HG02678 (cell line): ENCODE measurements around the gene LMNB1.
A peak's percentile ranks its signal among the peaks of the same experiment; 100 is the strongest.
"Not testable (repeated sequence)": the region's sequence is repeated elsewhere in the genome, so short reads cannot be mapped to it uniquely, and the experiment has no call there.

Source experiments
- ATAC-seq: cut with Tn5 transposase; IDR thresholded peaks from one replicate; pipeline ENCODE4 v1.9.1; 2021; ENCODE audit warnings: mild to moderate bottlenecking, moderate library complexity; ENCODE audit not compliant: unreplicated experiment

LMNB1 gene

DNA sequence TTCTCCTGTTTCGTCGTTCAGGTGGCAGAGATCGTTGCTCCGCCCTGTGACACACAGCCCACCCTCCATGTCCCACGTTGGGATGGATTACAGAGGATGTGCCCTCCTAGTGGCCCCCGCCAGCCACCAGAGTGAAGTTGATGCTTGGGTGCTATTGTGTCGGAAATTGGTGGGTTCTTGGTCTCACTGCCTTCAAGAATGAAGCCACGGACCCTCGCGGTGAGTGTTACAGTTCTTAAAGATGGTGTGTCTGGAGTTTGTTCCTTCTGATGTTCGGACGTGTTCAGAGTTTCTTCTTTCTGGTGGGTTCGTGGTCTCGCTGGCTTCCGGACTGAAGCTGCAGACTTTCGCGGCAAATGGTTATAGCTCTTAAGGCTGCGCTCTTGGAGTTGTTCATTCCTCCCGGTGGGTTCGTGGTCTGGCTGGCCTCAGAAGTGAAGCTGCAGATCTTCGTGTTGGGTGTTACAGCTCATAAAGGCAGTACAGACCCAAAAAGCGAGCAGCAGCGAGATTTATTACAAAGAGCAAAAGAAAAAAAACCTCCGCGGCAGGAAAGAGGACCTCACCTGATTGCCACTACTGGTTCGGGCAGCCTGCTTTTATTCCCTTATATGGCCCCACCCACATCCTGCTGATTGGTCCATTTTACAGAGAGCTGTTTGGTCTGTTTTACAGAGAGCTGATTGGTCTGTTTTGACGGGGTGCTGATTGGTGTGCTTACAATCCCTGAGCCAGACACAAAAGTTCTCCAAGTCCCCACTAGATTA is 76.8 kb downstream of the LMNB1 start:
- ATAC-seq, result not testable (repeated sequence)

DNA sequence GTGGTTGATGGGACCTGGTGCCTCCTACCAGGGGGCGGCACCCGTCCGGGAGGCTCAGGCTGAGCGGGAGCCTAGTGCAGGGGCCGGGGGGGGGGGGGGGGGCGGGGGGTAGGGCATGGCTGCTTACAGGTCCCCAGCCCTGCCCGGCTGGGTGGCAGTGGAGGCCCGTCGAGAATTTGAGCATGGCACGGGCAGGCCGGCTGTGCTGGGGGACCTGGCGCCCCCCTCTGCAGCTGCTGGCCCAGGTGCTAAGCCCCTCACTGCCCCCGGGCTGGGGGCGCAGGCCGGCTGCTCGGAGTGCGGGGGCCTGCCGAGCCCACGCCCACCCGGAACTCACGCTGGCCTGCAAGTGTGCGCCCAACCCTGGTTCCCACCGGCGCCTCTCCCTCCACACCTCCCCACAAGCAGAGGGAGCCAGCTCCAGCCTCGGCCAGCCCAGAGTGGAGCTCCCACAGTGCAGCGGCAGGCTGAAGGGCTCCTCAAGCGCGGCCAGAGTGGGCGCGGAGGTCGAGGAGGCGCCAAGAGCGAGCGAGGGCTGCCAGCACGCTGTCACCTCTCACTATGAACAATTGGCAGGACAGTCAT is 77.7 kb downstream of the LMNB1 start:
- ATAC-seq, result no peak

DNA sequence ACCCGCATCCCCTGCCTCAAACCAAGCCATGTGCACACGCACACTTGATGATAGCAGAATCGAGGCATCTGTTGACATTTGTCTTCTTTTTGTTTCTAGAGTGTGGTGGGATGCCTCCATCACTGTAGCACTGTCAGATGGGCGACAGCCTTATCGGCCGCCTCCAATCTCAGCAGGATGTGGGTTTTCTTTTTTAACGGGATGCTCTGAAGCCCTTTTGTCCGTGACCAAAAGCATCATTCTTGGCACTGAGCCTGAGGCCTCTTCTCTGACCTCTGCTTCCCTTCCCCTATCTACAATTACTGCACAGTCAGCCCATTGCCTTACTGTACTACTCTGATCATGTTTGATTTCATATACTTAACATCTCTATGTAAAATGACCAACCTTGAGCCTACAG is 78.3 kb downstream of the LMNB1 start:
- no peak for ATAC-seq

DNA sequence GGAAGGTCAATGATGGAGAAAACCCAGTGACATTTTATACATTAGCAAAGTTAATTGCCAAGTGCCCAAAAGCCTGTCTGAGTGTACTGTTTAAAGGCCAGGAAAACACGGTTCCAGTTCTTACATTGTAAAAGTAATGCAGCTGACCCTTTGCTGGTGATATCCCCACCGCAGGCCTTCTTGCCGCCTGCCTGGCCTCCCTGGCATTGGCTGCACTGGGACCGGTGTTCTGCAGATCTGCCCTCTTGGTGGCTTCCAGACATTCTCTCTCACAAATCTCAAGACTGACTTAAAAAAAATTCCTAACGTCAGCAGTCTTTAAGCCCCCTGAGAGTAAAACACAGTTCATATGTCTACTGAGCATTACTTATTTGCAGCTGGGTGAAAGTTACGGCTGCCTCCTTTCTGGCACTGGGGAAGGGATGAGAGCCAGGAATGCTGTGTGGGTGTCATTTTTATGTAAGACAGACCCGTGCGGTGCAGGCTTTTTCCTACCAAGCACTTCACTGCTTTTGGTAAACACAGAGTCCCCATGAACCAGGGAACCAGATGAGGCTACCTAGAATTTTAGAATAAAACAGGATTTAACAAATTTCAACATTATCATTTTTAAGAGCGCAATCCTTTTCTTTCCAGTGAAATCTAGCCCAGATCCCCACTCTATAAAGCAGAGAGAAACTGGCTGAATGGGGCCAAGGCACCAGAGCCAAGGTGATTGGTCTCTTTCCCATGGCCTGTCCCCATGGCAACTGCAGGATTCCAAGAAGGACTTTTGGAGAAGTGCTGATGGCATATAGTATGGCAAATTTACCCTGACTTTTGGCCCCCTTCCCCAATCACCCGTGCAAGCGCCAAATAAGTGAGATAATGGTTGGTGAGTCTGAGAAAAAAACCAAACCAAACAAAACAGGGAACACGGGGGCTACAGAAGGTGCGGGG is 80.8 kb downstream of the LMNB1 start:
- no peak for ATAC-seq

DNA sequence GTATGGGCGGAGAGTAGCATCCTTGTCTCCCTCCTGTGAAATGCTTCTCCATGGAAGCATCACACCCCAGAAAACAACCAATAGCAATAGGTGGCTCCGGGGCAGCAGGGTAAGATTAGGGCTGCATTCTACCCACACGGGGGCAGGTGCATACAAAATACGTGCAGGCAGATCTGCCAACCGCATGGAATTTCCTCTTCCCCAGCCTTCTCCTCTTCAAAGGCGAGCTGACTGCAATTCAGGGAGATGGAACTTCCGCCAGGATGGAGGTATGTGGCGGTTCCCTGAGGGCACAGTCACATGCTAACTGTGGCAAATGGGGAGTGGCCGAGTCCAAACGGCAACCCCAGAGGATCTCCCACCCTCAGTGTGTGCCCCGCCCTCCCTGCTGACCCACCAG is 81.5 kb downstream of the LMNB1 start:
- no peak for ATAC-seq

DNA sequence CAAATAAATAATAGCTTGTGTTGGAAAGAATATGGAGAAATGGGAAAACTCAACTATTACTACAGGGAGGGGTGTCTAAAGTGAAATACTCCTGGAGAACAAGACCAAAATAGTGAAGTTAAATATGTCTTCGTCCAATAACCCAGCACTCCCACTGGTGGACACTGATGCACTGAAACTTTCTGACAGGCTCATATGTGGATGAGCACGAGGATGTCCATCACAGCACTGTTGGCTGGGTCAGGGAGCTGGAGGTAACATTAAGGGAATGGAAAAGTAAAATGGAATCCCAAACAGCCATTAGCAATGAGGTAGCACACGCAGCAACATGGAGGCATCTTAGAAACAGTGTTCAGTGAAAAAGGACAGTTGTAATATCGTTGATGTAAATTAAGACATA is 86.5 kb downstream of the LMNB1 start:
- no peak for ATAC-seq

DNA sequence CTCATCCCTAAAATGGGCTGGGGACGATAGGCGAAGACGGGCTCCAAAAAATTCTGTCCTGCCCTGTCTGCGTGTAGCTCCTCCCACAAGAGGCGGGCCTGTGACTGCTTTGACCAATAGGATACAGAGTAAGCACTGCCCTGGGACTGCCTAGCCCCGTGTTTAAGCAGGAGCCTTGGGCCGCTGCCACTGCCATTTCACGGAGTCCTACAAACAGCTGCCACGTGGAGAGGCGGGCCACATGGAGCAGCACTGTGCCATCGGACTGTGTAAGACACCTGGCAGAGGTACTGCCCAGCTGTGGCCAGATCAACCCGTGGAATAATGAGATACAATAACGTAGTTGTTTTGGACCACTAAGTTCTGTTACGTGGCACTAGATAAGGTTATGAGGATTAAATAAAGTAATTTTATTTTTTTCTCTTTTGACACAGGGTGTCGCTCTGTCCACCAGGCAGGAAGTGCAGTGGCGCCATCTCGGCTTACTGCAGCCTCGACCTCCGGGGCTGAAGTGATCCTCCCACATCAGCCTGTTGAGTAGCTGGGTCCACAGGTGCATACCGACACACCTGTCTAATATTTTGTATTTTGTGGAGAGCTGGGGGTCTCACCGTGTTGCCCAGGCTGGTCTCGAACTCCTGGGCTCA is 87.2 kb downstream of the LMNB1 start:
- no peak for ATAC-seq

DNA sequence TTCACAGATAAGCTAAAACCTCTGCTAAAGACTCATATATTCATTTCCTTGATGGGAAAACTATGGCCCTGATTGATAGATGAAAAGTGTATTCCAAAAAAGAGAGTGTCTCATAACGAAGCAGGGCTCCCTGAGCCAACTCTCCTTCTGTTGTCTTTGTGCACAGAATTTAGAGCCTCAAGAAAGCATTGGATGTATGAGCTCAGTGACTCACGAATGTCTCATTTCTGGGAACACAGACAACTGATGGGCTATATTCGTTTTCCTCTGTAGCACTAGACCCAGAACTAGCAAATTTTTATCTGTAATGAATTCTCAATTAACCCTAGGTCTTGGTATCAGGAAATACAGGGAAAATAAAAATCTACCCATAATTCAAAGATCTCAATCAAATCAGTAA is 88.4 kb downstream of the LMNB1 start:
- ATAC-seq, result no peak

DNA sequence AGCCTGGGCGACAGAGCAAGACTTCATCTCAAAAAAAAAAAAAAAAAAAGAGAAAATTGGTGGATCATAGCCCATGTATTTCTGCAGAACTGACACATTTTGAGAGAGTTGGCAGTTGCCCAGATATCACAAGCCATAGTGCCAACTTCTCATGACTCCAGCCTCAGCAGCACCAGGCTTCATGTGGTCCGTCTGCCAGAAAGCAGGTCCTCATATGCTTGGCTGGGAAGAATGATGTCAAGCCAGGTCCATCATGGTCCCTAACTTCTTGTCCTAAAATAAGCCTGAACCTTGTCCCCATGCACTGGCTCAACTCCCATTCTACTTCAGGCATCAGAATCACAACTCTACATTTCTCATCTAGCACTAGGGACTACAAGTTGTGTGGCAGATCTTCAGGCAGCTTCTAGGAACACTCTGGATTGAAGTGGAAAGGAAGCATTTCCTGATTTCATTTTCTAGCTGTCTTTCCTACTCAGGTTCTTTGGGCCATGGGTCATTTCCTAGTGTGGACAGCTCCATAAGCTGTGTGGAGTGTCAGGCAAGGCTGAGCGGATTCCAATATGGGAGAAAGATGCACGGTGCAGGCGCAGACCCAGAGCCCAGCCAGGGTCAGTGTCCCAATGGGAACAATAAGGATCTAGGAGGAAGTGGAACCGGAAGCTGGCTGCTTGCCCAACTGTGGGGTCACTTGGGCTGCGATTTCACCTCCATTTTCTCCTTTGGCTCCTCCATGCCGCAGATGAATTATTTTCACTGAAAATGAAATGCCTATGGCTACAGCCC is 90.1 kb downstream of the LMNB1 start:
- ATAC-seq, result no peak

DNA sequence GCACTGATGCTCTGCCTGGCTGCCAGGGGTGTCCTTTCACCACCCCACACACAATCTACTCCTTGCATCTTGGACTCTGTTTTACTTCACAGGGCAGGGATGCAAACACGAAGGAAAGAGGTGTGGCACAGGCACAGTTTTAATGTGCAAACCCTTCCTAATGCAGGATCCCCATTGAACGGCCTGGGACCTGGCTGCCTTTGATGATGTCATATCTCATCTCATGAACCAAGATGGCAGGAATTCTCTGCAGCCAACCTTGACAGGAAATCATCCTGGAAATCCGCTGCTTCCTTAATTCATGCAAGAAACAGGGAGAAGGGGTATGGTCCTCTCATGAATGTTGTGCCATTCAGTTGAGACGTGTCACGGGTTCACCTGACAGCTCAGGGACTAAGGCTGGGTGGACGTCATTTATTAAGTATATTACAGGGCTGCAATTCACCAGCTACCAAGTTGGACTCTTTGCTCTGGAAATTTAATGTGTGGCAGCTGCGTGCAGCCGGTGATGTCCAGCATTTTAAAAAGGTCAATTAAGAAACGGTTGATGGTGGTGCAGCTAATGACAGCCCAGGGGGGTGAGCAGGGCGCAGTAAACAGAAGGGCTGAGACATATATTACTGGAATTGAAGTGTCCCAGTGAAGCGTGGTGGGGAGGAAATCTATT is 91.5 kb downstream of the LMNB1 start:
- ATAC-seq, result no peak

DNA sequence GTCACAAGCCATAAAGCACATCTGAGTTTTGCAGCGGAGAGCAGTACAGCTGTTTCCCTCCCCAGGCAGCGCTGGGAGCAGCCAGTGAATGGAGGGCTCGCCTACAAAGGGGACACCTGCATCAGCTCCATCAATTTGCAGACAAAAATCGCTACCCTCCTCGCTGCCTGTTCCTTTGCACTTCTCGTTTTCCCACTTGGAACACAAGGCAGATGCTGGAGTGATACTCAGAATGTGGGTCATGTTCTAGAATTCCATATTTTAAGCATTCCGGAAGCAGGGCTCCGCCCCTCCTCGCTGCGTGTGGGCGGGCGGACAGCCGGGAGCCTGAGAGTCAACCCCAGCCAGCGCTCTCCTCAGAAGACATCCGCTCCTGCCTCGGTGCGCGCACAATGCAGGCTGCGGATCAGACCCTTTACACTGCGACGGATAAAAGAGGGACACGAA is 92.1 kb downstream of the LMNB1 start:
- peak; percentile 82 for ATAC-seq

DNA sequence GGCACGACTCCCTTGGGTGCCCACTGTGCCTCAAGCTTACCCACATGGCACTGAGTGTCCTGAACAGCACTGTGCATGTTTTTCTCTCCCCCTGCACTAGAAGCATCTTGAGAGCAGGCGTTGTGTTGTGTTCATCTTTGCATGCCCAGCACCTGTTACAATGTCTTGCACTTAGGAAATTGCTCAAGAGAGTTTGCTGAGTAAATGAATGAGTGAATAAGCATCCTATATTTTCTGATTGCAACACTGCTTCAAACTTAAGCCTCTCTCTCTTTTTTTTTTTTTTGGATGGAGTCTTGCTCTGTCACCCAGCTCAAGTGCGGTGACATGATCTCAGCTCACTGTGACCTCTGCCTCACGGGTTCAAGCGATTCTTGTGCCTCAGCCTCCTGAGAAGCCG is 94.5 kb downstream of the LMNB1 start:
- ATAC-seq, result no peak

DNA sequence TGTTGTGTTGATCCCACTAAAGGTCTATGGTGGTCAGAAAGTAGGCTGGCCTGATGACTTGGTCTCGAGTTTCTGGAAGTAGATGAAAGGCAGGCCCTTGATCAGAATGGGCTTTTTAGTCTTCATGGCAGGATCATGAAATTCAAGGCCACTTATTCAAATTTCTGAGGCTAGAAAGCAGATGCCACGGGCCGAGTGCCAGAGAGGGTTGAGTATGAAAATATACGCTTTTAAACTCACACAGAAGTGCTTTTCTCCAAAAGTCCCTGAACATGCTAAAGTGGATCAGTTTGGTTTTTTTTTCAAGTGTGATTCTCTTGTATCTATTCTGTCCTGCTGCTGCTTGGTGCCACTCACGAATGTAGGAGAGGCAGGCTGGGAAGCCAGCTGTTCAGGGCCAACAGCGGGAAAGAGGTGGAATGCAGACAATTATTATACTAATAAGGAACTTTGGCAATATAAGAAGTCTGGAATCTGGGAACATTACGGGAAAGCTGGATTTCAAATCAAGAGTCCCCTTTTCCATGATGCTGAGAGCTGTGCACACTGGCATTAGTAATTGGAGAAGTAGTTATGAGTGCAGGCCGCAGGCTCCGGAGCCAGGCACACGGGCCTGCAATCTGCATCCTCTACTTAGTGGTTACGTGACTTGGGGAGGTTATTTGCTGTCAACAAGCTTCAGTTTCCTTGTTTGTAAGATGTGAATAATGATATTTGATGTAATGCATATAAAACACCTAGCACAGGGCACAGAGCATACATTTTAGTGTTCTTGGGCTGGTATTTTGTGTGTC is 95.8 kb downstream of the LMNB1 start:
- no peak for ATAC-seq

DNA sequence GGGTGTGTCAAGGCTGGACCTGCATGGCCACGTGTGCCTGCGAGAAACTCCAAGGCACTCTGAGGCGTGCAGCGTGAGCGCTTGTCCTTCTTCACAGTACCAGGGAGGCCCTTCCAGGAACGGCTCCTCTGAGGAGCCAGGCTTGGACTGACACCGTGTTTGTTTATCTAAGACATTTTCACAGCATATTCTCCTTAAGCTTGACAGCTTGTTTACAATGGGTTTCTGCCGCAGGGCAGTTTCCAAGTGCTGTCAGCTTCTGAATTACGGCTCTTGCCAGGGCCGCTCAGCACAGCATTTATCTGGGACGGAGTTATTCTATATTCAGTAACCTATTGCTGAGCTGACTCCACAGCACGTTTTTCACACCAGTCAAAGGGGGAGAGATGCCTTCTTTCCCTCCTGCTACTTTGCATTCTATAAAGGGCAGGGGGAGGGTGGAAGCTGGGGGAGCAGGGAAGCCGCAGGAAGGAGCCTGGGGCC is 98.4 kb downstream of the LMNB1 start:
- no peak for ATAC-seq

DNA sequence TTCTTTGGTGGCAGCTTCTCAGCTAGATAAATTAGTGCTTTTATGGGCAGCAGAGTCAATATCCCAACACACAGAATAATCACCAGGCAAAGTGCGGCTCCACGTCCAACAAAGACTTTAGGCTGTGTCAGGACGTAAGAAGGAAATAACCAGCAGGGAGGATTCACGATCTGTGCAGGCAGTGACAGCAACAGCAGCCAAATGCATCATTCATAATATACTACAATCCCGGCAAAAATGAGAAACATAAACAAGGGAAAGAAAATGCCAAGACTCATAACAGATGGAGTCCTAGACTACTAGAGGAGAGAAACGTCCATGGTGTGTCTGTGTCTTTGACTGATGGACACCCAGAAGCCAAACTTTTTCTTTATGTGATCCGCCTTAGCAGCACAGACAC is 100.7 kb downstream of the LMNB1 start:
- ATAC-seq, result no peak

DNA sequence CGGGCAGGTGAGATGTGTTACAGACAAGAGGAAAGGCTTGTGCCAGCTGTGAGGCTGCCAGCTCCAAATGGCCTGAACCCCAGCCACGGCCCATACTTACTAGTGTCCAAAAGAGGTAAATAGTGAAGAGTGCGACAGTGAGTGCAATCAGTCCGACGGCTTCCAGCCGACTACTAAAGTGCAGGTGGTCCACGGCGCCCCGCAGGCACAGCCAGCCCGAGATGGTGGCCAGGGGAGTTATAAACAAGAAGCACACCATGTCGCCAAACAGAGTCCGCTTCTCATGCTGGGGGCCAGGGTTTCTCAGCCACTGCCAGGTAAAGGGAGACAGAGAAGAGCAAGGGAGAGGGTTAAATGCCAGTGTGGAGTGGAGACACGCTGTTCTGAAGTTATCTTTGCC is 101.1 kb downstream of the LMNB1 start:
- ATAC-seq, result no peak

DNA sequence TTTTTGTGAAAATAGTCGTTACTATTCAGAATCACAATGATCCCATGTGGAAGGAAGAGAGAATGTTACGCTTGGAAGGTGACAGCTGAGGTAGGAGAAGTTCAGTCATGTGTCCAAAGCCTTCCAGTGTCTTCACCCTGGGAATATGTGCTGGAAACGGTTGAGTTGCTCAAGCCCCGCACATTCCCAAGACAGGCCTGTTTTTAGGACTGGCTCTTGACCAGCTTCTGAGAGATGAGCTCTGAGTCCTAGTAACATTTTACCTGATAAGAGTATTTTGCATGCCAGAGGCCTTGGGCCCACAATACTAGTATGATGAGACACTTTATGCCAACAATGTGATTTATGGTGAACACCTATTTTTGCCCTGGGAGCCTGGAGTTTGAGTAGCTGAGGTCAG is 101.7 kb downstream of the LMNB1 start:
- ATAC-seq, result no peak

DNA sequence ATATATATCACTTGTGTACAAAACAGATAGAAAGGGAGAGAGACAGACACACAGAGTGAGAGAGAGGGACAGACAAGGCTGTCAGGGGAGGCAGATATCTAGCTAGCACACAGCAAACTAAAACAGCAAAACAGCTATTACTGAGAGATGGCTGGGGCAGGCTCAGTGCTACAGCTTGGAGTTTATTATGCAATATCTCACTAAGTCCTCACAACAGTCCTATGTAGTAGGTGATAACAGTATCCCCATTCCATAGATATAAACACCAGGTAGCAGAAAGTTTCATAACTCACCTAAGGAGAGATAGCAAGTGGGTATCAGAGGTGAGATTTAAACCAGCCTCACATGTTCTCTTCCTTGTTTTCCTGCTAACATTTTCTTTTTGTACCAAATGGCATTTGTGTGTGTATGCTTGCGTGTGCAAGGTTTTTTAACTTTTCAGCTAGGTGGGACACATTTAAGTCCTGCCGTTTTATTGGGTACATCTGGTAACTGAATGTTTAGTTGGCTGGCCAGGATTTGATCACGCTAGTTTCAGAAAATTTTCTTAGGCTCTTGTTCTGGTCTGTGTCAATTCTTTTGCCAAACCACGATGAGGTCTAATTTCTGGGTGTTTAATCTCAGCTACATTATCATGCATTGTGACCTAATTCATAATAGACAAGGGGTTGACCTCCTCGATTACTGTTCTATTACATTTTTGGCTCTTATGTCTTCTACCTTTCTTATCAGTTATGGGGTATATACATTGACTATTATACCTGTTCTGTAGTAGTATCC is 105.1 kb downstream of the LMNB1 start:
- no peak for ATAC-seq
